Effector CD8-positive, alpha-beta T cell (primary cell): Measurements from ENCODE around the gene KANSL1L.
"Not testable (repeated sequence)": the region's sequence is repeated elsewhere in the genome, so short reads cannot be mapped to it uniquely, and the experiment has no call there.

Experiments
- DNase-seq: peaks from one replicate; lab custom pipeline; 2025; lab: John Stamatoyannopoulos, UW
- total RNA-seq, 4 experiments: gene quantifications; one replicate each; lab custom pipeline; 2026; lab: John Stamatoyannopoulos, UW

KANSL1L gene, protein sequence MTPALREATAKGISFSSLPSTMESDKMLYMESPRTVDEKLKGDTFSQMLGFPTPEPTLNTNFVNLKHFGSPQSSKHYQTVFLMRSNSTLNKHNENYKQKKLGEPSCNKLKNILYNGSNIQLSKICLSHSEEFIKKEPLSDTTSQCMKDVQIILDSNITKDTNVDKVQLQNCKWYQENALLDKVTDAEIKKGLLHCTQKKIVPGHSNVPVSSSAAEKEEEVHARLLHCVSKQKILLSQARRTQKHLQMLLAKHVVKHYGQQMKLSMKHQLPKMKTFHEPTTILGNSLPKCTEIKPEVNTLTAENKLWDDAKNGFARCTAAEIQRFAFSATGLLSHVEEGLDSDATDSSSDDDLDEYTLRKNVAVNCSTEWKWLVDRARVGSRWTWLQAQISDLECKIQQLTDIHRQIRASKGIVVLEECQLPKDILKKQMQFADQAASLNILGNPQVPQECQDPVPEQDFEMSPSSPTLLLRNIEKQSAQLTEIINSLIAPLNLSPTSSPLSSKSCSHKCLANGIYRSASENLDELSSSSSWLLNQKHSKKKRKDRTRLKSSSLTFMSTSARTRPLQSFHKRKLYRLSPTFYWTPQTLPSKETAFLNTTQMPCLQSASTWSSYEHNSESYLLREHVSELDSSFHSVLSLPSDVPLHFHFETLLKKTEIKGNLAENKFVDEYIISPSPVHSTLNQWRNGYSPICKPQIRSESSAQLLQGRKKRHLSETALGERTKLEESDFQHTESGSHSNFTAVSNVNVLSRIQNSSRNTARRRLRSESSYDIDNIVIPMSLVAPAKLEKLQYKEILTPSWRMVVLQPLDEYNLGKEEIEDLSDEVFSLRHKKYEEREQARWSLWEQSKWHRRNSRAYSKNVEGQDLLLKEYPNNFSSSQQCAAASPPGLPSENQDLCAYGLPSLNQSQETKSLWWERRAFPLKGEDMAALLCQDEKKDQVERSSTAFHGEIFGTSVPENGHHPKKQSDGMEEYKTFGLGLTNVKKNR
- 10.4 to 16.3 (median 13.8) reads per million in 4 experiments for total RNA-seq

DNA sequence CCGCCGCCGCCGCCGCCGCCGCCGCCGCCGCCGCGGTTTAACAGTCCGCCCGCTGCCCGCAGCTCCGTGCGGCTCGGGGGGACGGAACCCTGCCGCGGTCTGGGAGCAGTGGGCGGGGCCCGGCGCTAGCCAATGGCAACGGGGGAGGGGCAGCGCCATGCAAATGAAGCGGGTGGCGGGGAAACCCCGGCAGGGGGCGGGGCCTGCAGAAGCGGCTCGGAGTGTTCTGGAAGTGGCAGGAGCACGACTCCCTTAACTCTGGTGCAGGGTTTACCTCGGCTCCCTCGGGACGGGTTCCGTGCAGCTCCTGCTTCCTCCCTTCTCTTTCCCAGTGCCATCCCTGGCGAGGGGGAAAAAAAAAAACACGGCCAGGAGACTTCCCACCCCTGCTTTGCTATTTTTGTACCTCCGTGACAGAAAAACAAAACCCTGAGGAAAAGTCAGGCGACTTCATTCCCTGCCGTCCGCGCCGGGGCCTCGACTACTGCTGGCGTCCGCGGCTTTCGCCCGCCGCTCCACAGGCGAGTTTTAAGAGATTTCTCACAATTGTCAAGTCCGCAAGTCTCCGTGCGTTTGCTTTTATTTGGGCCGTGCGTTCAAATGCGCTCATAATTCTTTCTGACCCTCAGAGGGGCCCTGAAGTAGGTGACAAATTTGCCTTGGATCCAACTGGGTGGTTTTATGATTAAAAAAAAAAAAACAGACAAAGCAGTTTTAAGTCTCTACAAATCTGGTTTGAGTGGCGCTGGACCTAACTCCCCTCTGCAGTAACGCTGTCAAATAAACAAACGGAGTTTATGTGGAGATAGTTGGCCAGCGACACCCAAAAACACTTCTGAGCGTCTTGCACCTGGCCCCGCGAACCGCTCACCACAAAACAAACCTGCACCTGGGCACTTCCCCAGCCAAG lies at the start of gene KANSL1L:
TSS of gene KANSL1L (minus strand) at position 101 of the 910 bp plus-strand sequence. CDS start 16,827 bp downstream, outside the sequence.
- peak; percentile 94 for DNase-seq

DNA sequence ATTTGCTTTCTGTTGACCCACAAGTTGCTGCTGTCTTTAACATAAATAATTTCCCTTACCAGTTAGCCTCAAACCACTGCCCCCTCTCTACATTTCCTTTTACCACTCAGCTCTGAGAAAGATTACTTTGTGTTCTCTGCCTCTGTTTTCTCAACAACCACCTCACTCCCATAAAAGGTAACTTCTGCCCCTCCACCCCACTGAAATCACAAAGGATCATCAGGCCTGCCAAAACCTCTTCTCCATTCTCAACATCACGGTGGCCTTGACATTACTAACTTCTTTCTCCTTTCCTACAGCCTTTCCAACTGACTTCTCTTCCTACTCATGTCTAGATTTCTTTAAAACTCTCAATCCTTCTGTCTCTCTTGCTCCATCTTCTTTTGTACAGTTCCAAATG lies 43.9 kb upstream of the KANSL1L start:
- DNase-seq: no peak

DNA sequence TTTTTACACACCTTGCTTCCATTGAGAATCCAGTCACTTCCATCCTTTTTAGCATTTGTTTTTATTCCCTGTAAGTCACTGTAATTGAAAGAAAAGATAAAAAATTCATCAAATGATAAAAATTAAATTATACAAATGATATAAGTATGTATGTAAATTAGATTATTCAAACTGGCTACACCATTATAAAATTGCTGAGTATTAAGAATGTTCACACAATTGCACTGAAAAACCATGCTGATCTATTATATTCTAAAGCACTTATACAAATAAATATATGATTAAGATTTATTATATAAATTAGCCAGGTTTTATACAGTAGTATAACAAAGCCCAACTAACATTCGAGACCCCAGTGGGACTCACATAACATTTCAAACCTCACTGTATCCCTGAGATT lies 39.0 kb upstream of the KANSL1L start:
- DNase-seq: no peak

DNA sequence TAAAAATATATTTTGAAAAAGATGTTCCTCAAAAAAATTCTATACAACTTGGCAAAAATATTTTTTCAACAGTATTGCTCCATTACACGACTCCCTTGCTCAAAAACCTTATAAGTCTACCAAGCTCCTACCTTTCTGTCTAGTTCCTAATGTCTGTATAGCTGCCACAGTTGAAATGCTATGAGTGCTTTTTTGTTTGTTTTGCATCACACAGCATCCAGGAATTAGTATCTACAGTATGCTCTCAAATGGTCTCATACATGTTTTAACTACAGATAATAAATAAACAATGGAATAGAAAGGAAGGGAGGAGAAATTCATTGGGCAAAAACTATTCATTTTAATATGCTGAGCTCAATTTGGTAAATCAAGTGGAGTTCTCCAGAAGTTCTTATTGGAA lies 36.7 kb upstream of the KANSL1L start:
- no peak for DNase-seq

DNA sequence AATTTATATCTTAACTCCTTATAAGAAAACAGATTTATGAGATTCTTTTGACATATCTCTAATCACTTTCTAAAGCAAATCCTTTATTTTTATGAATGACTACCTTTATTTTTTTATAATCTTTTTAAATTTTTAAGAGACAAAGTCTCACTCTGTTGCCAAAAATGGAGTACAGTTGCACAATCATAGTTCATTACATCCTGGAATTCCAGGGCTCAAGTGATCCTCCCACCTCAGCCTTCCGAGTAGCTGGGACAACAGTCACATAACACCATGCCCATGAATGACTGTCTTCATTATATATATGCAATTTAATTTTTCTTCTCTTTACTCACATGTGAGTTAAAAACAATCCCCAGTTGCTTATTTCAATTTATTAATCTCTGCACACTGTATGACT lies 32.3 kb upstream of the KANSL1L start:
- no peak for DNase-seq

DNA sequence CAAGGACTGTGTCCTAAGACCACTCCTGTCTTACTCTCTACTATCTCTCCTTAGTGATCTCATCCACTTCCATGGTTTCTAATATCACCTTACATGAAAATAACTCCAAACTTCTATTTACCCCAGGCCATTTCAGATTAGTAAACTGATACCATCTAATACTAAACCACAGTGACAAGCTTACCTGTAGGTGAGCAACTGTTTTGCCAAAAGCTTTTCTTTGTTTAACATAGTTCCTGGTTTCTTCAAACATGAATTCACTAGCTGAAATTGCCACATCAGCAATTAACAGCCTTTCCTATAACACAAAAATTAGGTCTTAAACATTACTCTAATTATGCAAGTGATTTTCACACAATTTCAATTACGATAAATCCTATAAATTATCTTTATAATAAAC lies 31.9 kb upstream of the KANSL1L start:
- no peak for DNase-seq

DNA sequence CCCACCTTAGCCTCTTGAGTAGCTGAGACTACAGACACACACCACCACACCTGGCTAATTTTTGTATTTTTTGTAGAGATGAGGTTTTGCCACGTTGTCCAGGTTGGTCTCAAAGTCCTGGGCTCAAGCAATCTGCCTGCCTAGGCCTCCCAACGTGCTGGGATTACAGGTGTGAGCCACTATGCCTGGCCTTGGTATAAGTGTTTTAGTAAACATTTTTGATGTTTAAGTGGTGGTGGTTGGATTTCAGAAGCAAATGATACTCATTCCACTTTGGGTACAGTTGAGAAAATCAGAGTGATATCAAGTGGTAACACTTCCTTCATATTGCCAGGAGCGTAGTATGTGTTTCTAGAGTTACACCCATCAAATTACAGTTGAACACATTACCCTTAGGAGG lies 28.6 kb upstream of the KANSL1L start:
- no peak for DNase-seq

DNA sequence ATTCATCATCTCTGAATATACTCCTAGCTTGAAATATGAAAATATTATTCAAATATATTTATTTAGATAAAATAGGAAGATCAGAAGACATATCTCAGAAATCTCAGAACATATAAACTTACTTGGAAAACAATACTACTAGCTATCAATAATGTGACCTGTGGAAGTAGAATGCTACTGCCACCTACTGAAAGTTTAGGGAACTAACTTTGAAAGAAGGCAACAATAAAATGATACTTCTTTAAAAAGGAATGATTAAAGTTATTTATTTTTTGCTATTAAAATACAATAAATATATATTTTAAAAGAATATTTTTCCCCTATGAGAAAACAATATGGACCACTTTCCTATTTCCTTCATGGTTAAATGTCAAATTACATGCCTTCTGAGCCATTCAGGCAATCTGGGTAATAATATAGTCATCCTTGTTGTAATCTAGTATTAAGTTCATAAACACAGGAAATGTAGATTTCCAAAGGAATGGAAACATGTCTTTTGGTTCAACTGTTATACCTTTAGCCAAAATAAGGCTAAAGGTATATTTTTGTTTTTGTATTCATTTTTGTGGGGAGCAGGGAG lies 28.1 kb upstream of the KANSL1L start:
- no peak for DNase-seq

DNA sequence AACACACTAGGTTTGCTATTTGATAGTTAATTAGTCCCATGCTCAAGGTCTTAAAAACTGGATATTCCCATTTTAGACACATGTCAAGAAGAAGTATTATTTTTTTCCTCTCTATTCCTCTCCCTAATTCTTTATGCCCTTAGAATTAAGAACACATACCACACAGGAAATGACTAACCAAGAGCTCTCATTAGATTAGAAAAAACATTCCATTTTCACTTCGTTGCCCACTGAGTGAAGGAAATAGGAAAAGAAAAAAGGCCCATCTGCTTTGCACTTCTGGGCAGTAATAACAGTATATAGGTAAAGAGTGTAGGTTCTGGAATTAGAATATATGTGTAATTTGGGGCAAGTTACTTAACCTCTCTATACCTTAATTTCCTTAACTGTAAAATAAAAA lies 27.1 kb upstream of the KANSL1L start:
- no peak for DNase-seq

DNA sequence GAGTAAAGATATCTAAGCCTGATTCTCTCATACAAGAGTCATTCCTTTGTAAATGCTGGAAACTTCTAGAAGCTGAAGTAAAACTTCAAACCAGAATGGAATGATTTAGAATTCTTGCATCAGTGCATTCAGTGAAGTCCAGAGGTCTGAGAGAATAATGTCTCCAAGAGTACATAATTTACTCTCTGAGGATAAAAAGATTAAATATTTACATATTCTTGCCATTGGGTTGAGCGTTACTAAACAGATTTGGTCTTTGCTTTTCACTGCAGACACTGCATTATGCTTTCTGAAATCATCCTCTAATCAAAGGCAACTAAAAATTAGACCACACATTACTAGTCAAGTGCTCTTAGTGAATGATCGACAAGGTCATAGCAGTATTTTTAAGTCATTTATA lies 26.5 kb upstream of the KANSL1L start:
- DNase-seq: no peak

DNA sequence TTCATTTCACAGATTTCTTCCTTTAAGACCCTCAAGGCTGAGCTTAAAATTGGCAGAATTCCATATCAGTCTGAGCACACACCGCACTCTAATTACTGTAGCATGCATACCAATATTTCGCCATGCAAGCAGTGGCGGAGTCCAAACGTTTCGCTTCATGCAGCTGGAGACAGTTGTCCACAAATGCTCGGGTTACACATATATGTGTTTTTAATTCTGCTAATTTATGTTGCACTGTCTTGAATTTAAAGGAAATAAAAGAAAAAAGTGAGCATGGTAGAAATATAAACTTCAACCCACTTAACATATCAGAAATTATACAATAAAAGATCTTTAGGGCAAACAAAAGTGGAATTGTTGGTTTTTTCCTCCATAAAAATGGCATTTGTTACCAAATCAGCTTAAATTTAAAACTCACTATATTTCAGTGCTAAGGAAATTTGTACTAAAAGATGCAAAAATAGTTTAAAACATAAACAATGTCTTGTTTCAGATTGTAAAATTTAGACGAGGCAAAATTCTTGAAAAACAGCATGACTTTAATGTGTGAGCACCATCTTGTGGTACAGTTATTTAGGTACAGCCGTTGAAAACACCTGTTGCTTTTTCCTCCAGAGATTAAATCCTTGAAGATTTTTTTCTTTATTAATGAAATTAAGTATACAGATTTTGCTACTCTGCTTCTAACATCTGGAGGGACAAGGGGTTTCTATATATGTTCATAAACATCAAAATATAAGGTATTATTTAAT lies 24.1 kb upstream of the KANSL1L start:
- no peak for DNase-seq

DNA sequence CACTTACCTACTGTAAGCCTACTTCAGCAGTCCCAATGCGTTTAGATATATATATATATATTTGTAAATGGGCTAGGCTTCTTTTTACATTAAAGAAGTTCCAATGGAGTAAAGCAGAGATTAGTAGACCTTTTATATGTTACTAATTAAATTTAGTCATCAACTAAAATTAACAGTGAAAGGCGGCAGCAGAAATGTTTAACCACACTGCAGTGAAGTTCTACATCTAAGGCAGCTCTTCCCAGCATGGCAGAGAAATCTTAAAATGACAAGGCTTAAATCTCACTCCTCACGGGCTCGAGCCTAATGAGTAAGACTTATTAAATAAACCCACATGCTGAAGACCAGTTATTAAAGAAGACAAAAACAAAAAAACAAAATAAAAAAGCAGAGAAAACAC lies 19.1 kb upstream of the KANSL1L start:
- no peak for DNase-seq

DNA sequence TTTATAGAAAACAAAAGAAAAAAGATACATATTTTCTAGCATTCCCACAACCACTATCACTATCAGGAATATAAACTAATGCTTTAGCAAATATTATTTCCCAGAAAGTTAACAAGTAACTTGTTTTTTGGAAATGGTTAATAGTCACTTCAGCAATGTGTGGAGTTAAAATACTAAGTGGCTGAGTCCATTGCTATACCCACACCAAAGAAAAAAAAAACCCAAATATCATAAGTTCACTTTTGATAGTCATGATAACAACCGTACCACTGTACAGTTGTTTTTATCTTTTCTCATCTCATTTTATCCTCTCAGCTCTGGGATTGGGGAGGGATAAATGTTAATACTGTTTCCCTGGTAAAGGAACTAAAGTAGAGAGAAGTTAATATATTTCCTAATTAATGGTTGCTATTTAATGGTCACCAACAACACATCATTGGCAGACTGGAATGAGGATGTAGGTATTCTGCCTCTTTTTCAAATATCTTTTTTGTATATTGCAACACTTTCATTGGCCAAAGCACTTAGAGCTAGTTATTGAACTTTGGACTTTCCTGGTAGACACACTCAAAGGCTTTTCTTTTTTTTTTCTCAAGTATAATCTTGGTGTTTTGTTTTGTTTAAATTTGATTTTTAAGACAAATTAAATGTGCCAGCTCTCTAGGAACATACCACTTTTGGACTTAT lies 18.4 kb upstream of the KANSL1L start:
- DNase-seq: no peak

DNA sequence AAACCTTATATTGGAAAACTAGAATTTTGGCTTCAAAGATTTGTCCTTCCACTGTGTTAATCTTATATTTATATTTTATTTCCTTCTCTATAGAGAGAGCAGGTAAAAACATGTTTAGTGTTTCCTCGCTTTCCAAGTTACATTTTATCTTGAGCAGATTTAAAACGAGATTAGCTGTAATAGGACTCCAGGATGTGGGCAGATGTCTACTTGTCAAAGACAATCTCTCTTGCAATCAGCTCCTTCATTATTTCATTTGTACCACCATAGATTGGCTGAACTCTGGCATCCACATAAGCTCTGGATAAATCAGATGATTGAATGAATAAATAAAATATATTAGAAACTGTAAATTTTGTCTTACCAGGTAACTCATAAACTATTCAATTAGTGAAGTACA lies 17.5 kb upstream of the KANSL1L start:
- no peak for DNase-seq

DNA sequence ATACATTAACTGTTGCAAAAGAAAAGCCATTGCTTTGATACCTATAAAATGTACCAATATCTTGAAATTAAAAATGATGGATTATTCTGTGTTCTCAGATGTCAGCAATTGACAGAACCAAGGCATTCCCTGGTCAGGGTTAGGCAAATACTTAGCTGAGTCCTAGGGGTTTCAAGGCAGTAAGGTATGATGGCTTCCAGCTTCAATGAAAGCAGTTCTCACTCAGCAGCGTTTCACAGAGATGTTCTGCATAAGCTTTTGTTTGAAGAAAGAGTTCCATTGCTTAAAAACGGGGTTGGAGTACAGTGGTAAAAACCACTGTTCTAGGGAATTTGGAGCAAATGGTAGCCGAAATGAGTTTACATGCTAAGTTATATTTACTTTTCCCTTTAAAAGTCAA lies 17.0 kb upstream of the KANSL1L start:
- DNase-seq: no peak

DNA sequence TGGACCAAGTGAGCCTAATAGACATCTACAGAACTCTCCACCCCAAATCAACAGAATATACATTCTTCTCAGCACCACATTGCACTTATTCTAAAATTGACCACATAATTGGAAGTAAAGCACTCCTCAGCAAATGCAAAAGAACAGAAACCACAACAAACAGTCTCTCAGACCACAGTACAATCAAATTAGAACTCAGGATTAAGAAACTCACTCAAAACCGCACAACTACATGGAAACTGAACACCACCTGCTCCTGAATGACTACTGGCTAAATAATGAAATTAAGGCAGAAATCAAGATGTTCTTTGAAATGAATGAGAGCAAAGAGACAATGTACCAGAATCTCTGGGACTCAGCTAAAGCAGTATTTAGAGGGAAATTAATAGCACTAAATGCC lies 12.7 kb upstream of the KANSL1L start:
- DNase-seq: not testable (repeated sequence)

DNA sequence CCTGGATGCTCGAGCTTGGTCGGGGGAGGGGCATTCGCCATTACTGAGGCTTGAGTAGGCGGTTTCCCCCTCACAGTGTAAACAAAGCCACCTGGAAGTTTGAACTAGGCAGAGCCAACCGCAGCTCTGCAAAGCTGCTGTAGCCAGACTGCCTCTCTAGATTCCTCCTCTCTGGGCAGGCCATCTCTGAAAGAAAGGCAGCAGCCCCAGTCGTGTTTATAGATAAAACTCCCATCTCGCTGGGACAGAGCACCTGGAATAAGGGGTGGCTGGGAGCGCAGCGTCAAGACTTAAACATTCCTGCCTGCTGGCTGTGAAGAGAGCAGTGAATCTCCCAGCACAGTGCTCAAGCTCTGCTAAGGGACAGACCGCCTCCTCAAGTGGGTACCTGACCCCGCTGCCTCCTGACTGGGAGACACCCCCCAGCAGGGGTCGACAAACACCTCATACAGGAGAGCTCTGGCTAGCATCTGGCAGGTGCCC lies 10.4 kb upstream of the KANSL1L start:
- not testable (repeated sequence) for DNase-seq

DNA sequence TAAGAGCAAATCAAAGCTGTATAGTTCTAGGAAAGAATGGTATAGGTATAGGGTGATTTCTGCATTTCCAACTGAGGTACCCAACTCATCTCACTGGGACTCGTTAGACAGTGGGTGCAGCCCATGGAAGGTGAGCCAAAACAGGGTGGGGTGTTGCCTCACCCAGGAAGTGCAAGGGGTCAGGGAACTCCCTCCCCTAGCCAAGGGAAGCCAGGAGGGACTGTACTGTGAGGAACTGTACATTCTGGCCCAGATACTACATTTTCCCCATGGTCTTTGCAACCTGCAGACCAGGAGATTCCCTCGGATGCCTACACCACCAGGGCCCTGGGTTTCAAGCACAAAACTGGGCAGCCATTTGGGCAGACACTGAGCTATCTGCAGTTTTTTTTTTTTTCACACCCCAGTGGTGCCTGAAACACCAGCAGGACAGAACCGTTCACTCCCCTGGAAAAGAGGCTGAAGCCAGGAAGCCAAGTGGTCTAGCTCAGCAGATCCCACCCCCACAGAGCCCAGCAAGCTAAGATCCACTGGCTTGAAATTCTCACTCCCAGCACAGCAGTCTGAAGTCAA lies 9.9 kb upstream of the KANSL1L start:
- DNase-seq: not testable (repeated sequence)

DNA sequence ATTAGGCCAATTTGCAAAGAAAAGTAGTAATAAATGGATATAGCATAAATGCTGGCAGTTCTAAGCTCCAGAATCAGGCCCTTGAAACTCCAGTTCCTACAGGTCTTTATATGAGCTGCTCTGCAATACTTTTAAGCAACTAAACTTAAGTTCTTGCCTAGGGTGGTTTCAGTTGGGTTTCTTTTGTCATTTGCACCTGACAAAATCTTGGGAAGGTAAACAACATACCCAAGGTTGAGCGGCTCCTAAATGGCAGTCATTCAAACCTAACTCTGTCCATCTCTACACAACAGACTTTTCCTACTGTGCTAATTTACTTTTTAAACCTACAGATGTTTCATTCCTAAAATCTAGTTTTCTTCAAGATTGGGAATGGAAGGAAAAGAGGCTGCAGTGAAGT lies 9.3 kb upstream of the KANSL1L start:
- no peak for DNase-seq
